Sigmoid colon (tissue), 4 donors: ENCODE data around the gene GDF15.

Experiments
- CTCF ChIP-seq, 4 experiments: fragments of 450-650 bp in 3 of 4; fragments of 200-600 bp in 1 of 4; IDR thresholded peaks; one replicate each; pipeline ENCODE4 v1.5.1; 2016 to 2019; ENCODE audit warnings: antibody characterized with exemption in 4 of 4, mild to moderate bottlenecking in 3 of 4, moderate library complexity in 2 of 4
- EP300 ChIP-seq, 4 donors: sonication (generic); formaldehyde crosslinking; IDR thresholded peaks; one replicate each; pipeline ENCODE4 v1.6.1; 2017; ENCODE audit warnings: antibody characterized with exemption in 4 of 4
- POLR2A ChIP-seq, 2 donors: fragments of 450-650 bp; IDR thresholded peaks; one replicate each; pipeline ENCODE4 v1.6.1; 2016; ENCODE audit warnings: antibody characterized with exemption in 2 of 2, mild to moderate bottlenecking in 2 of 2, moderate library complexity in 2 of 2

- peak in 1 of 4 experiments; percentile 17 for TF ChIP-seq CTCF (IDR thresholded peaks at IDR 0.05)
- TF ChIP-seq POLR2A (IDR thresholded peaks at IDR 0.05) = no peak
- TF ChIP-seq EP300 (IDR thresholded peaks at IDR 0.05) = no peak
Measured at GRCh38 chr19:18401580-18402112, 15.7 kb downstream of the GDF15 start.
